Measurements from ENCODE around the gene CTU2.

CTU2 gene

GRCh38 chr16:88705801-88706228, 488 bp upstream of the CTU2 start:
- H3K4me3 Mint-ChIP-seq: peak overlapping the region; percentile 80 to 85 (median 84)
- H3K27ac Mint-ChIP-seq: no peak overlapping the region
- H3K27me3 Mint-ChIP-seq (ENCODE audit: low read depth): no peaks in the 10 kb centered on the region
- TF ChIP-seq CTCF (IDR thresholded peaks at IDR 0.05; ENCODE audit: unreplicated experiment in 3 of 3): no peak
- peaks cover 20% of the 10 kb centered on the region for H3K4me1 Mint-ChIP-seq
- H3K36me3 Mint-ChIP-seq (ENCODE audit: low read depth): no peaks in the 10 kb centered on the region
- H3K9me3 Mint-ChIP-seq: no peaks in the 10 kb centered on the region

- no peaks in the 10 kb centered on the region for H3K27me3 Mint-ChIP-seq (ENCODE audit: low read depth)
- peak overlapping the region in 1 of 3 experiments; percentile 13 for H3K27ac Mint-ChIP-seq
- peaks cover 20% of the 10 kb centered on the region for H3K4me1 Mint-ChIP-seq
- no peak for TF ChIP-seq CTCF (IDR thresholded peaks at IDR 0.05; ENCODE audit: unreplicated experiment in 3 of 3)
- H3K36me3 Mint-ChIP-seq (ENCODE audit: low read depth): no peaks in the 10 kb centered on the region
- H3K4me3 Mint-ChIP-seq: peak overlapping the region; percentile 79 to 88 (median 85)
- no peaks in the 10 kb centered on the region for H3K9me3 Mint-ChIP-seq
Measured at GRCh38 chr16:88706965-88707826, 893 bp downstream of the CTU2 start.

GRCh38 chr16:88710556-88710955, 4.3 kb downstream of the CTU2 start:
- no peak for TF ChIP-seq CTCF (IDR thresholded peaks at IDR 0.05; ENCODE audit: unreplicated experiment in 3 of 3)
- no peaks in the 10 kb centered on the region for H3K27me3 Mint-ChIP-seq (ENCODE audit: low read depth)
- H3K27ac Mint-ChIP-seq: no peak overlapping the region
- H3K4me1 Mint-ChIP-seq: peaks cover 9% of the 10 kb centered on the region
- no peaks in the 10 kb centered on the region for H3K36me3 Mint-ChIP-seq (ENCODE audit: low read depth)
- H3K4me3 Mint-ChIP-seq: no peak overlapping the region
- no peaks in the 10 kb centered on the region for H3K9me3 Mint-ChIP-seq

- Mint-ChIP-seq H3K4me1 (peaks cover 8% of the 10 kb centered on the region), H3K27me3 (ENCODE audit: low read depth) (no peaks in the 10 kb centered on the region), H3K4me3 (peak overlapping the region in 1 of 3 experiments; percentile 41), H3K9me3 (no peaks in the 10 kb centered on the region), H3K36me3 (ENCODE audit: low read depth) (no peaks in the 10 kb centered on the region), H3K27ac (no peak overlapping the region)
- TF ChIP-seq CTCF (IDR thresholded peaks at IDR 0.05; ENCODE audit: unreplicated experiment in 3 of 3): no peak
Measured at GRCh38 chr16:88711750-88712340, 5.5 kb downstream of the CTU2 start.

- Mint-ChIP-seq H3K4me3 (no peak overlapping the region), H3K27me3 (ENCODE audit: low read depth) (no peaks in the 10 kb centered on the region), H3K27ac (no peak overlapping the region), H3K36me3 (ENCODE audit: low read depth) (peaks cover 5% of the 10 kb centered on the region), H3K4me1 (peaks cover 2% of the 10 kb centered on the region), H3K9me3 (no peaks in the 10 kb centered on the region)
- TF ChIP-seq CTCF (IDR thresholded peaks at IDR 0.05; ENCODE audit: unreplicated experiment in 3 of 3): no peak
Measured at GRCh38 chr16:88712362-88712979, 6.2 kb downstream of the CTU2 start.

All from nephron (organoid).